ENCODE results near the gene ZFYVE26. TPM values are rescaled to one million over a fixed set of nuclear protein-coding genes. Genes with fewer than 3 reads are reported as not detected.

The ZFYVE26 gene
- total RNA-seq: 6.8 and 9.0 TPM in 2 replicates

GRCh38 chr14:67816326-67817002 lies at the start of gene ZFYVE26:
ZFYVE26 (minus strand) TSS chr14:67816590; CDS start chr14:67815963, 627 bp downstream.

GRCh38 chr14:67819563-67820421 lies 3.4 kb upstream of the ZFYVE26 start, which contains the start of gene RAD51B:
RAD51B (plus strand) TSS chr14:67819779.

GRCh38 chr14:67701492-67701891 lies 114.9 kb downstream of the ZFYVE26 start, which contains the start of gene RDH12:
RDH12 (plus strand) TSS chr14:67701886; CDS start chr14:67722643, 20,757 bp downstream.

Other genes starting within 250 kb of the ZFYVE26 start
- 24.6 and 24.9 TPM in 2 replicates for gene PIGH, start 216.3 kb downstream of the ZFYVE26 start, total RNA-seq
- 2.0 and 2.8 TPM in 2 replicates for gene ARG2, start 196.7 kb downstream of the ZFYVE26 start, total RNA-seq
- gene VTI1B, start 142.0 kb downstream of the ZFYVE26 start, total RNA-seq: 47.5 and 53.1 TPM in 2 replicates
- gene RDH11, start 120.8 kb downstream of the ZFYVE26 start, total RNA-seq: 78.9 and 112 TPM in 2 replicates
- gene RDH12, start 114.7 kb downstream of the ZFYVE26 start, total RNA-seq: not detected in 2 replicates
- gene RAD51B, start 3.2 kb upstream of the ZFYVE26 start, total RNA-seq: 7.6 TPM in 2 replicates